Transverse colon (tissue), 4 donors: ENCODE results near the gene TLDC2.

Source experiments
- POLR2A ChIP-seq: fragments of 450-650 bp; IDR thresholded peaks from one replicate; pipeline ENCODE4 v1.6.1; 2016; ENCODE audit warnings: antibody characterized with exemption, mild to moderate bottlenecking, moderate library complexity
- POLR2AphosphoS5 ChIP-seq, 3 donors: sonication (generic); formaldehyde crosslinking; IDR thresholded peaks; one replicate each; pipeline ENCODE4 v1.6.1; 2016; ENCODE audit warnings: antibody characterized with exemption in 3 of 3
- TF ChIP-seq, protein P1 (sequence below), 5 experiments: fragments of 200-600 bp in 3 of 5; fragments of 450-650 bp in 2 of 5; sonication (generic) in 3 of 5; IDR thresholded peaks; 1 replicate in 2 of 5; 2 replicates in 3 of 5; pipeline ENCODE4 v1.5.1; 2016 to 2017; ENCODE audit warnings: antibody characterized with exemption in 5 of 5, inconsistent platforms in 3 of 5, mild to moderate bottlenecking in 2 of 5, moderate library complexity in 1 of 5

DNA sequence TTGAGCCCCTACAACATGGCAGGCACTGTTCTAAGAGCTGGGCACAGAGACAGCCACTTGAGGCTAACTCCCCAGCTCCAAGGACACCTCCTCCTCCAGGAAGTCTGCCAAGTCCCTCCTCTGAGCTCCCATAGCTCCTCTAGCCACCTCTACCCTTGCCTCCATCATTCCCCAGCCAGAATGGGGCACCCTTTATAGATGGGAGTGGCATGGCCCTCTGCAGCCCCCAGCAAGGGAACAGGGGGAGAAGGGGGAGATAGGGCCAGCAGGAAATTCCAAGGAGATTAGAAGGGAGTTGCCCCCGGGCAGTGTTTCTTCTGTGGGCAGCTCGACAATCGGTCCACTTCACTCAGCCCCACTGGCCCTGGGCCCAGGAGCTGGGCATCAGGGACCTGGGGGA, 19.7 kb upstream of the TLDC2 start:
- no peak for TF ChIP-seq POLR2AphosphoS5 (IDR thresholded peaks at IDR 0.05)
- TF ChIP-seq, protein P1, sequence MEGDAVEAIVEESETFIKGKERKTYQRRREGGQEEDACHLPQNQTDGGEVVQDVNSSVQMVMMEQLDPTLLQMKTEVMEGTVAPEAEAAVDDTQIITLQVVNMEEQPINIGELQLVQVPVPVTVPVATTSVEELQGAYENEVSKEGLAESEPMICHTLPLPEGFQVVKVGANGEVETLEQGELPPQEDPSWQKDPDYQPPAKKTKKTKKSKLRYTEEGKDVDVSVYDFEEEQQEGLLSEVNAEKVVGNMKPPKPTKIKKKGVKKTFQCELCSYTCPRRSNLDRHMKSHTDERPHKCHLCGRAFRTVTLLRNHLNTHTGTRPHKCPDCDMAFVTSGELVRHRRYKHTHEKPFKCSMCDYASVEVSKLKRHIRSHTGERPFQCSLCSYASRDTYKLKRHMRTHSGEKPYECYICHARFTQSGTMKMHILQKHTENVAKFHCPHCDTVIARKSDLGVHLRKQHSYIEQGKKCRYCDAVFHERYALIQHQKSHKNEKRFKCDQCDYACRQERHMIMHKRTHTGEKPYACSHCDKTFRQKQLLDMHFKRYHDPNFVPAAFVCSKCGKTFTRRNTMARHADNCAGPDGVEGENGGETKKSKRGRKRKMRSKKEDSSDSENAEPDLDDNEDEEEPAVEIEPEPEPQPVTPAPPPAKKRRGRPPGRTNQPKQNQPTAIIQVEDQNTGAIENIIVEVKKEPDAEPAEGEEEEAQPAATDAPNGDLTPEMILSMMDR (IDR thresholded peaks at IDR 0.05) = no peak
- TF ChIP-seq POLR2A = no peak
